Caco-2 (cell line): ENCODE results near the gene WDR81. TPM values are rescaled to one million over a fixed set of nuclear protein-coding genes. Genes with fewer than 3 reads are reported as not detected.

Experiments used
- BruUV-seq: library from RNA; stranded (reverse); fragments of 400-500 nt; replicated peaks from 2 replicates; lab custom pipeline; 2021; lab: Mats Ljungman, UMichigan
- CTCF ChIA-PET: fragments of 300-600 bp; sonication (Branson Sonifier 250); formaldehyde crosslinking; loops from one replicate; lab custom pipeline; 2022; ENCODE audit warnings: antibody characterized with exemption; lab: Charles Lee
- POLR2A ChIA-PET: fragments of 300-600 bp; sonication (Branson Sonifier 250); formaldehyde crosslinking; loops from one replicate; lab custom pipeline; 2022; ENCODE audit warnings: antibody characterized with exemption; lab: Charles Lee
- DNase-seq, 2 experiments: peaks; one replicate each; pipeline versions ENCODE4 v3.0.0 to v3.0.0-alpha.2; 2020 to 2022
- H3K27me3 ChIP-seq: replicated peaks from 2 replicates; pipeline ENCODE4 v1.6.0; 2011; ENCODE audit warnings: low read length; ENCODE audit not compliant: control insufficient read depth, insufficient read depth
- H3K36me3 ChIP-seq: 2 replicates; pipeline ENCODE4 v1.5.1; 2011; ENCODE audit warnings: low read length; ENCODE audit not compliant: control insufficient read depth, insufficient read depth
- H3K4me1 ChIP-seq: fragments of 250-450 bp; sonication (Bioruptor Pico); 2 replicates; pipeline ENCODE4 v1.5.1; 2020; ENCODE audit warnings: mild to moderate bottlenecking
- H3K4me3 ChIP-seq: 2 replicates; pipeline ENCODE4 v1.5.1; 2011; ENCODE audit warnings: low read depth, mild to moderate bottlenecking, control low read depth, low read length
- H3K9me3 ChIP-seq: fragments of 250-450 bp; sonication (Bioruptor Pico); 2 replicates; pipeline ENCODE4 v1.5.1; 2020; ENCODE audit warnings: mild to moderate bottlenecking, moderate library complexity
- H3K27ac Mint-ChIP-seq: one replicate; pipeline ENCODE4 v1.8.0; 2022; ENCODE audit warnings: mixed read lengths; ENCODE audit not compliant: unreplicated experiment
- H3K27me3 Mint-ChIP-seq: one replicate; pipeline ENCODE4 v1.8.0; 2022; ENCODE audit warnings: mixed read lengths; ENCODE audit not compliant: insufficient read depth, unreplicated experiment
- H3K36me3 Mint-ChIP-seq: one replicate; pipeline ENCODE4 v1.8.0; 2022; ENCODE audit warnings: mild to moderate bottlenecking, mixed read lengths; ENCODE audit not compliant: insufficient read depth, unreplicated experiment
- H3K4me1 Mint-ChIP-seq: one replicate; pipeline ENCODE4 v1.8.0; 2022; ENCODE audit warnings: low read depth, mixed read lengths; ENCODE audit not compliant: unreplicated experiment
- H3K4me3 Mint-ChIP-seq: one replicate; pipeline ENCODE4 v1.8.0; 2022; ENCODE audit warnings: mild to moderate bottlenecking, moderate library complexity, mixed read lengths; ENCODE audit not compliant: unreplicated experiment
- H3K9me3 Mint-ChIP-seq: one replicate; pipeline ENCODE4 v1.8.0; 2022; ENCODE audit warnings: mixed read lengths; ENCODE audit not compliant: unreplicated experiment
- CTCF ChIP-seq, 2 experiments: fragments of 200-600 bp in 1 of 2; IDR thresholded peaks; 1 replicate in 1 of 2; 2 replicates in 1 of 2; pipeline versions ENCODE4 v1.5.1 to v1.8.0; 2011 to 2022; ENCODE audit warnings: antibody characterized with exemption in 1 of 2, control low read depth in 1 of 2, inconsistent platforms in 1 of 2, low read depth in 1 of 2, low read length in 1 of 2, mild to moderate bottlenecking in 1 of 2, moderate library complexity in 1 of 2; ENCODE audit not compliant: insufficient read depth in 1 of 2, severe bottlenecking in 1 of 2, unreplicated experiment in 1 of 2
- intact Hi-C: fragments of 100-400 bp; cut with micrococcal nuclease; formaldehyde crosslinking; loops from one replicate; pipeline ENCODE4 v1.10.0; 2022; ENCODE audit not compliant: unreplicated experiment
- total RNA-seq: library from RNA; stranded (reverse); gene quantifications from 2 replicates; pipeline ENCODE4 v1.2.3, GENCODE V29; 2022

Gene WDR81
- total RNA-seq, 1 experiment from 2014 or later, result 26.6 TPM

GRCh38 chr17:1726626-1727257 lies 2.2 kb downstream of the WDR81 start:
- no TSS peak for BruUV-seq
- Mint-ChIP-seq H3K27ac (no peak overlapping the region), H3K27me3 (no peaks in the 10 kb centered on the region), H3K4me3 (no peak overlapping the region), H3K4me1 (no peaks in the 10 kb centered on the region), H3K36me3 (peaks cover 12% of the 10 kb centered on the region), H3K9me3 (no peaks in the 10 kb centered on the region)
- ChIA-PET POLR2A (no interaction called here), CTCF (interaction anchor here (0.9 to 1.9 kb wide), 3 partner anchors 10 to 57 kb away, joined by 3 to 11 read pairs (median 4); no protein-coding TSS in a partner anchor)
- no peak for DNase-seq
- peaks cover 2% of the 10 kb centered on the region; the same call in 1 of the 2 replicates for H3K36me3 ChIP-seq
- H3K9me3 ChIP-seq, result no peaks in the 10 kb centered on the region
- H3K27me3 ChIP-seq, result no peaks in the 10 kb centered on the region
- H3K4me1 ChIP-seq, result peaks cover 7% of the 10 kb centered on the region
- no peak for TF ChIP-seq CTCF (IDR thresholded peaks at IDR 0.05; ENCODE audit: insufficient read depth in 1 of 2, low read depth in 1 of 2, low read length in 1 of 2, severe bottlenecking in 1 of 2, unreplicated experiment in 1 of 2)
- no peak overlapping the region for H3K4me3 ChIP-seq
- intact Hi-C loops, result no loop called here

- intact Hi-C loops, result no loop called here
- no peak overlapping the region for H3K4me3 Mint-ChIP-seq
- ChIA-PET POLR2A (no interaction called here), CTCF (interaction anchor here (0.9 to 1.9 kb wide), 2 partner anchors 43 to 57 kb away, joined by 3 to 11 read pairs; no protein-coding TSS in a partner anchor)
- DNase-seq, result no peak
- no peaks in the 10 kb centered on the region for H3K27me3 Mint-ChIP-seq
- no TSS peak for BruUV-seq
- no peak overlapping the region for H3K4me3 ChIP-seq
- H3K36me3 ChIP-seq, result peaks cover 2% of the 10 kb centered on the region; the same call in 1 of the 2 replicates
- H3K9me3 ChIP-seq, result no peaks in the 10 kb centered on the region
- peaks cover 7% of the 10 kb centered on the region for H3K4me1 ChIP-seq
- no peaks in the 10 kb centered on the region for H3K9me3 Mint-ChIP-seq
- H3K27me3 ChIP-seq, result no peaks in the 10 kb centered on the region
- no peak overlapping the region for H3K27ac Mint-ChIP-seq
- H3K36me3 Mint-ChIP-seq, result peaks cover 14% of the 10 kb centered on the region
- no peaks in the 10 kb centered on the region for H3K4me1 Mint-ChIP-seq
- TF ChIP-seq CTCF (IDR thresholded peaks at IDR 0.05; ENCODE audit: insufficient read depth in 1 of 2, low read depth in 1 of 2, low read length in 1 of 2, severe bottlenecking in 1 of 2, unreplicated experiment in 1 of 2), result no peak
Observed at GRCh38 chr17:1727258-1727789, 2.8 kb downstream of the WDR81 start.

GRCh38 chr17:1727876-1728630 lies 3.5 kb downstream of the WDR81 start:
- POLR2A ChIA-PET, result interaction anchor here (0.6 kb wide), 1 partner anchor 9 kb away, joined by 3 read pairs; no protein-coding TSS in a partner anchor
- Mint-ChIP-seq H3K4me3 (no peak overlapping the region), H3K36me3 (peaks cover 22% of the 10 kb centered on the region), H3K9me3 (no peaks in the 10 kb centered on the region), H3K27ac (no peak overlapping the region), H3K4me1 (no peaks in the 10 kb centered on the region), H3K27me3 (no peaks in the 10 kb centered on the region)
- intact Hi-C loops, result no loop called here
- no peak for DNase-seq
- Histone ChIP-seq H3K9me3 (no peaks in the 10 kb centered on the region), H3K36me3 (peaks cover 2% of the 10 kb centered on the region; the same call in 1 of the 2 replicates), H3K4me1 (peaks cover 7% of the 10 kb centered on the region), H3K27me3 (no peaks in the 10 kb centered on the region), H3K4me3 (no peak overlapping the region)
- TF ChIP-seq CTCF (IDR thresholded peaks at IDR 0.05; ENCODE audit: insufficient read depth in 1 of 2, low read depth in 1 of 2, low read length in 1 of 2, severe bottlenecking in 1 of 2, unreplicated experiment in 1 of 2), result no peak
- no TSS peak for BruUV-seq
- CTCF ChIA-PET, result no interaction called here
